GM21367 (cell line): ENCODE results near the gene EBLN2.
"Not testable (repeated sequence)": the region's sequence is repeated elsewhere in the genome, so short reads cannot be mapped to it uniquely, and the experiment has no call there.

Experiments used
- ATAC-seq: cut with Tn5 transposase; IDR thresholded peaks from one replicate; pipeline ENCODE4 v1.9.1; 2021; ENCODE audit not compliant: unreplicated experiment

EBLN2 gene

GRCh38 chr3:73060302-73060723 lies 1.1 kb upstream of the EBLN2 start:
- ATAC-seq, result no peak

GRCh38 chr3:73066243-73066642 lies 4.8 kb downstream of the EBLN2 start:
- not testable (repeated sequence) for ATAC-seq

GRCh38 chr3:73068419-73068818 lies 7.0 kb downstream of the EBLN2 start:
- no peak for ATAC-seq

GRCh38 chr3:73069187-73069586 lies 7.7 kb downstream of the EBLN2 start:
- no peak for ATAC-seq

GRCh38 chr3:73069775-73070444 lies 8.5 kb downstream of the EBLN2 start:
- ATAC-seq, result no peak

- ATAC-seq, result no peak
Measured at GRCh38 chr3:73070675-73071575, 9.5 kb downstream of the EBLN2 start.

GRCh38 chr3:73071952-73072351 lies 10.5 kb downstream of the EBLN2 start:
- no peak for ATAC-seq

- ATAC-seq, result no peak
Measured at GRCh38 chr3:73072634-73073033, 11.2 kb downstream of the EBLN2 start.

- no peak for ATAC-seq
Measured at GRCh38 chr3:73073091-73073707, 11.7 kb downstream of the EBLN2 start.

- no peak for ATAC-seq
Measured at GRCh38 chr3:73074781-73075180, 13.3 kb downstream of the EBLN2 start.

- ATAC-seq, result no peak
Measured at GRCh38 chr3:73080216-73080966, 18.9 kb downstream of the EBLN2 start.

GRCh38 chr3:73081140-73081539 lies 19.7 kb downstream of the EBLN2 start:
- ATAC-seq, result no peak

- no peak for ATAC-seq
Measured at GRCh38 chr3:73084170-73084569, 22.7 kb downstream of the EBLN2 start.

- ATAC-seq, result peak; percentile 65
Measured at GRCh38 chr3:73086071-73086494, 24.6 kb downstream of the EBLN2 start.

GRCh38 chr3:73094129-73094528 lies 32.7 kb downstream of the EBLN2 start:
- ATAC-seq, result no peak

- ATAC-seq, result no peak
Measured at GRCh38 chr3:73094951-73095350, 33.5 kb downstream of the EBLN2 start.

GRCh38 chr3:73096169-73096568 lies 34.7 kb downstream of the EBLN2 start:
- no peak for ATAC-seq

- ATAC-seq, result no peak
Measured at GRCh38 chr3:73098026-73098425, 36.6 kb downstream of the EBLN2 start.

- ATAC-seq, result no peak
Measured at GRCh38 chr3:73098873-73099272, 37.4 kb downstream of the EBLN2 start.

GRCh38 chr3:73100741-73101559 lies 39.5 kb downstream of the EBLN2 start:
- ATAC-seq, result peak; percentile 90
